SIG-M5 (cell line): Measurements from ENCODE around the gene TSHZ3.
A peak's percentile ranks its signal among the peaks of the same experiment; 100 is the strongest.

ENCODE experiments used
- DNase-seq: peaks from one replicate; lab custom pipeline; 2025; lab: John Stamatoyannopoulos, UW

TSHZ3 gene

DNA sequence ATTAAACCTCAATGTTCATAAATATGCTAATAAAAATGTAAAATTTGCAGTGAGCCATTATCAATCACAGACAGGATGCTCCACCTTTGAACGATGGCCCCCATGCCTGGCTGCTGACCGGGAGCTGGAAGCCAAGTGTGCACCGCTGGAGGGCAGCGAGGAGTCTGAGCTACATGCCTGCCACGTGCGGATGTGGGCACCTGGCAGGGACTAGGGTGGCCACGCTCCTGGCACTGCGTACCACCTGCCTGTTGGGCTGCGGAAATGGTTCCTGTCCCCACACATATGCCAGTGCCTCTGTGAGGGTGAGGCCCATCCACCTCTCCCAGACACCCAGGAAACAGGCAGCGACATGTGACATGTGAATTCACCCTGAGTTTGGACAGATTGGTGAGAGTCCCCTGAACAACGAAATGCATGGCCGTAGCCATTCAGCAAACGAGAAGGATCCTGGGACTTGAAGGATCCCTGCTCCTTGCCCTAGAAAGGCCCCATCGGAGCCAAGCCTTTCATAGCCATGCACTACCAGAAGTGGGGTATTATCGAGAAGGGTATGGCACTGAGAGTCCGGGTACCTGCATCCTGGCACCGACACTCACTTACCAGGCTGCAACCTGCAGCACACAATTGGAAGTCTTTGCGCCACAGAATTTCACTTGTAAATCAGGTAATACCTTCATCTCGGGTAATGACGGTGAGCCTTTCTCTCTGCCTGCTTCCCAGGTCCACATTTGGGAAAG is 35.8 kb downstream of the TSHZ3 start:
- DNase-seq: no peak

DNA sequence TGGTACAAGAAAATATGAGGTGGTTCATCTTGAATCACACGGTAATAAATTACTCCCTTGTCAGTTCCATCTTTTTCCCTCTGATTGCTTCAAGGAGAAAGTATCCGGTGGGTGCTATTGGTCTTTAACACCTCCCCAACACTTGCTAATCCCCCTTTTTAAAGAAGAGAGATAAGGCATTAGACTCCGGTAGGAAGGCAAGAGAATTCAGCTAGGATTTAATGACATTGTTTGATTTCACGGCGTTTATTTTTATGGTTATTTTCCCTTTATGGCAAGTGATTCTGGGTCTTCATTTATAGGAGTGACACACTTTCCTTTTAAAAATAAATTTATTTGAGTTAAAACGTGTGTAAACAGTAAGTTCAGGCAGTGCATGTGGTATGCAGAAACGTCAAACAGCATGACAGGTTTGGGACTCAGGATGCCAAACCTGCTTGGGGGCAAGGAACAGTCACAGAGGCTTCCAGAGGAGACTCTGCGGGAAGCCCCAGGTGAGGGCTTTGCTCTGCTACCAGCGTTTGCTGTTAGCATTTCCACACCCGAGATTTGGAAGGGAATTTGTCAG is 36.5 kb downstream of the TSHZ3 start:
- DNase-seq: no peak

DNA sequence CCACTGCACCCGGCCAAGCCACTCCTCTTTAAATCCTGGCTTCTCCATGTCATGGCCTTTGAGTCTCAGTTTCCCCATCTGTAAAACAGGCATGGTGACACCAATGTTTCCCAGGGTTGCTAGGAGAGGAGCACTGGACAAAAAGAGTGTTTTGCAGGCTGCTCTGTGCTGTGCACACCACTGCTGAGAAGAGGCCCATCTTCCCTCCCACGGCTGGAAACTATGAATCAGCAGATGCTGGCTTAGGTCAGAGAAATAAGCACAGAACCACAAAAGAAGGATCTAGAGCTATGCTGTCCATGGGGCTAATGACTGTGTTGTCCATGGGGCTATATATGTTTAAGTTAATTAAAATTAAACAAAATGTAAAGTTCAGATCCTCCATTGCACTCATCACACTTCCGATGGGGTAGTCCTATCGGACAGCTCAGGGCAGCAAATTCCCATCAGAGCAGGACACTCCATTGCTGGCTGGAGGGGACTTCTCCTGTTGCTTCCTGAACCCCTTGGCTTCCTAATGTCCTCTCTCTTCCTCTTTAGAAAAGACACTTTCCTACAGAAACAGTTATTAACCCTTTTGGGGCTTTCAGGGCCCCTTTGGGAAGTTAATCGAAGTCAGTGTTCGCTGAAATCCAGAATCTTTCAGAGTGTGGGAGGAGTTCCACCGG is 37.1 kb downstream of the TSHZ3 start:
- DNase-seq: no peak

- DNase-seq: no peak
These were observed 38.7 kb downstream of the TSHZ3 start for GRCh38 chr19:31310432-31311133.

DNA sequence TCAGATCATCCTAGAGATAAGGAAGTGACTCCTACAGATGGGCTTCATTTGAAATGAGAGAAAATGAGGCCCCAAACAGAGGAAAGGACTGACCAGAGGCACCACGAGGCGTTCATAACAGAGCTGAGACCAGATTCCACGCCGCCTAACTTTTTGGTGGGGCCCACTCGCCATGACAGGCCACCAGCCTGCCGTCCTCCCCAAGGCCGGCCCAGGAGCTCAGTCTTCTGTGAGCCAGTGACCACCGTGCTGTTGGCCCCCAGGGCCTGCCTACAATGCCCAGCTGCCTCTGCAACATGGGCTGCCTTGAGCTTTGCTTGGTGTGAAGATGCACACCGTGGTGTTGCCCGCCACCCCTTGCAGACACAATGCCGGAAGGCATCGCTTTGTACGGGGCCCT is 40.5 kb downstream of the TSHZ3 start:
- DNase-seq: no peak

DNA sequence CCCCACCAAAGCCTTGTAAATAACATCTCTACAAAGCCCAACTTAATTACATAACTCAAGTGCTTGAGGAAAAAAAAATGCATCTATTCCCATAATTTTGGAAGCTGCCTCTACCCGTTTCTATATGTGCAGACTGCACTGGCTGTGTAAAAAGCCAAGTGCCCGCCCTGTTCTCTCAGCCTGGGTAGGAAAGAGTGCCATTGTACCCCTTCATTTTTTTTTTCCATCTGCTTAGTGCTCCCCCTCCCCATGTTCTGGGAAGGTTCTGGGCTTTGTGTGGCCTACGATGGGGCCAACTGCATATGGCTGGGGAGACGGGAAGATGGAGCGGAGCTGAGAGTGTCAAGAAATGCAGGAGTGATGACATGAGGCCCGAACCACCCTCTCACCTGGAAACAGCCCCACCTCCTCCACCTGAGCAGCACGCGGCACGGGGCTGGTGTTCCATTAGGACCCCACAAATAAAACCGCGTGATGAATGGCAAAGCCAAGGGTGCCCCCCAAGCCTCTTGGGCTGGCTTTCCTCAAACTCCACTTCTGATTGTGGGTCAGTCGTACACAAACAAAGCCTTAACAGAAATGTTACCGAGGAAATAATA is 42.1 kb downstream of the TSHZ3 start:
- no peak for DNase-seq

DNA sequence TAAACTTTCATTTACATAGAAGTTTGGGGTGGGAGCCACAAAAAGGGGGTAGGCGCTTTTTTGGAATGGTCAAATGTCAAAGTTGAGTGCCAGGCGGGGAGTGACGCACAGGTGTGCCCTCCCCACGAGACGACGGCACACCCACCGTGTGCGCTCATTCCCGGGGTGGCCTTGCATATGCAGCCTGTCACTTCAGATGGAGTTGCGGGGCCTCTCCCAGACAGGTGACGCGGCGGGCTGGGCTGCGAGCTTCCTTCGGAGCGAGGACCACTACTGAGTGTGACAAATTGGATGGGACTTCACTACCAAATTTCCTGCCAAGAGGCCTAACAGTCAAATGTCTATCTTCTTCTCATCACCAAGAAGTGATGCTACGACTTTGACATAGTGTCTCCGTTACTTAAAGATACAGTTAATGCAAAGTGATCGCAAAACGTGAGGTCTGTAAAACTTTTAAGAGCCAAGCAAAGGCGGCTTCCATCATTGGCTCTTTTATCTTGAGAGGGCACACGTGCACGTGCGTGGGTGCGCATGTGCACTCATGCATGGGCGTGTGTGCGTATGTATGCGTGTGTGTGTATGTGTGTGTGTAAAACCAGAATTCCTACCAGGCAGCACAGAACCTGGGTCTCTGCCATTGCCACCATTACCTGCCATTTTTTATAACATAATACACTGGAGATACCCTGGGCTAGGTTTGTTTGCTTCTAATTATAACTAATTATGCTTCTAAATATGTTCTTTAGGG is 43.1 kb downstream of the TSHZ3 start:
- DNase-seq: no peak

GRCh38 chr19:31304831-31305312 is 44.4 kb downstream of the TSHZ3 start:
- peak; percentile 49 for DNase-seq

- DNase-seq: no peak
These were observed 45.9 kb downstream of the TSHZ3 start for GRCh38 chr19:31303262-31303815.

GRCh38 chr19:31301306-31301980 is 47.8 kb downstream of the TSHZ3 start:
- no peak for DNase-seq

DNA sequence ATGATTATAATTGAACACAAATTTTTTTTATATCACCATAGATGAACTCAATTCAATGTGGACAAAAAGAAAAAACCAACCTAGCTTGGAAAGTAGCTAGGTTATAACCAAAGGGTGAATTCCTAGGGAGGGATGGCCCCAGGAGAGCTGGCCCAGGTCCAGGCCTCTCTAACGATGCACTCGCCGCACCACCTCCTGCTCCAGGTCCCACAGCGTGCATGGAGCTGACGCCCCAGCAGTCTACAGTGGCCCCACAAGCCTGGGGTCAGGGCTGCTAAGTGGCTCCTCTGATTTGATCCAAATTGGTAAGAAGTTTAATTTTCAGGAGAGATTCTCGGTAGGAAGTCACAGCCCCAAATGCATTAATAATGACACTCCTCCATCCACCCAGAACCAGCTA is 48.8 kb downstream of the TSHZ3 start:
- DNase-seq: no peak

DNA sequence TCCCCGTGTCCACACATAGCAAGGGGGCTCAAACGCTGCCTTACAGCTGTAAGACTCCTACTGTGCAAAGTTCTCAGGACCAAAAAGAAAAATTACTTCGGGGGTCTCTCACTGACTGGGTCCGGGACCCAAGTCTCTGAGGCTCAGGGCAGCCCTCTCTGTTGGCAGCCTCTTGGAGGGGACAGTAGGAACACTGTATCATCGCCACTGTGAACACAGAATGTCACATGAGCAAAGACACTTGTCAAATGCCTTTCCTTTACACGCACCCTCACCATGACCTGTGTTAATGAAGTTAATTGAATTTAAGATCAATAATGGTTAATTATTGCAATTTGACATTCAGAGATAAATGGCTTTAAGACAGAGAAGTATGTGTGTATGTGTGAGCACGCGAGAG is 49.6 kb downstream of the TSHZ3 start:
- no peak for DNase-seq

GRCh38 chr19:31297991-31298390 is 51.2 kb downstream of the TSHZ3 start:
- DNase-seq: no peak

DNA sequence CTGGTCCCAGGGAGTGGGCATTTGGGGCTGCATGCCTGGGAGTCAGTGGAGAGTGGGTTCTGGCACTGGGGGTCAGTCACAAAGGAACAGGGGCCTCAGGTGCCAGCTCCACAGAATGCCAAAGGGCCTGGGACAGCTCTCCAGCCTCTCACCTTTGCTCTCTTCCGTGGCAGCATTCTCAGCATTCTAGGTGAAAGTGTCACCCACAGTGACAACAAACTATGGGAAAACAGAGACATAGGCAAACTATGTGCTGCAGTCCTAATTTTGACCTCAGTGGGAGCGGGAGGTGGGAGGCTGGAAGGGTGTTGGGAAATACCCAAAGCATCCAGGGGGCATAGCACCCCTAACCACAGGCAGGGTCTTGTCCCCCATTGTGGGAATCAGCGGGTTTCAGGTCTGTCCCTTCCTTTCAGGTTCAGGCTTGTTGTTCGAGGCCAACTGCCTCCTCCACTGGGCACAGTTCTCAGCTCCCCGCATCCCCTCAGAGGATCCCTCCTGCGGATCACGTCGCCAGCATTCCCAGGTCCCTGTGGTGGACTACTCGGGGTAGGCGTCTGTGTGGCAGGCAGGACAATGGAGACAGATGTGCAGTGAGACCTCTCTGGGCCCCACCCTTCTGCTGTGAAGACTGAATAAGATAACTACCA is 52.4 kb downstream of the TSHZ3 start:
- DNase-seq: no peak

DNA sequence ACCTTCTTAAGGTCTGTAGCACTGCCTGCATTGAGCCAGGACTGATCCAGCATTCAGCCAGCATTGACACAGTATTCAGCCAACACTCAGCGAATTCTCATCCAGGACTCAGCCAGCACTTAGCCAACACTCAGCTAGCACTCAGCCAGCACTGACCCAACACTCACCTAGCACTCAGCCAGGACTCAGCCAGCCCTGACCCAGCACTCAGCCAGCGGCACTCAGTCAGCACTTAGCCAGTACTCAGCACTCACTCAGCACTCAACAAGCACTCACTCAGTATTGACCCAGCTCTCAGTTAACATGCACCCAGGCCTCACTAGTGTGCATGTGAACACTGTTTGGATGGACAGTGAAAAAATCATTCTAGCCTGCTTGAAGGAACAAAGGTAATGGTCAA is 55.0 kb downstream of the TSHZ3 start:
- DNase-seq: no peak

DNA sequence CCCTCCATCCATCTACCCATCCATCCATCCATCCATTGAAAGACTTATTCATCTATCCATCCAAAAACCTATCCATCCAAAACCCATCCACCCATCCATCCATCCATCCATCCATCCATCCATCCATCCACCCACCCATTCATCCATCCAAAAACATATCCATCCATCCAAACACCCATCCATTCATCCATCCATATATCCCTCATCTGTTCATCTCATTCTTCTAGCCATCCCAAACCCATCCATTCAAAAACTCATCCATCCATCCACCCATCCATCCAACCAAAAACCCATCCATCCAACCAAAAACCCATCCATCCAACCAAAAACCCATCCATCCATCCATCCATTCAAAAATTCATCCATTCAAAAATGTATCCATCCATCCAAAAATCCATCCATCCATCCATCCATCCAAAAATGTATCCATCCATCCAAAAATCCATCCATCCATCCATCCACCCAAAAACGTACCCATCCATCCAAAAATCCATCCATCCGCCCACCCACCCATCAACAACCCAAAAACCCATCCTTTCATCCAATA is 56.5 kb downstream of the TSHZ3 start:
- DNase-seq: no peak

DNA sequence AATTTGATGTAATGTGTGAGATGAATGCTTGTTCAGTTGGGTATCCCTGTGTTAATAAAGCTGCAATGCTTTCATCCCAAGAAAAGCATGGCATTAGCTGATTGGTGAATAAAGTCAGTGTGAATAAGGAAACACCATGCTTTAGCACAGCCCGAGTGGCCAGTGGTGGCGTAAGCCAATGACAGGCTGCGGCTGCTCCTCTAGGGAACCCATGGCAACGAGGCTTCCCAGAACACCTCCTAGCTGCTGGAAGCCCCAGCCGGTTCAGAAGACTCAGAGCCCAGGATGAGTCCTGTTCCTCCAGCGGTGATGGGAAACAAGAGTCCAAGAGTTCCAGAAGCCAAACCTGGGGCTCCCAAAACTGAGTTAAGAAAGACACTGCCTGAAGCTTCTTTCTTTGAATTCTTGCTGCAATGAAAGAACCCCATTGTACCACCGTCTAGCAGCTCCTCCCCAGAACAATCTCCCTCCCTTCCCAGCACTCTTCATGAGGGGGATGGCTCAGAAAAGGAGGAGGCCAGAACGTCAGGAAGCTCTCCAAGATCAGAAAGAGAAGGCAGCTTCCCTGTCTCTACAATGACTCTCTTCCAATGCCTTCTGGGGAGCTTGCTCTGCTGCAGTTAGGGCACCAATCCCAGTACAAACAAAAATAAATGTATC is 58.2 kb downstream of the TSHZ3 start:
- no peak for DNase-seq

DNA sequence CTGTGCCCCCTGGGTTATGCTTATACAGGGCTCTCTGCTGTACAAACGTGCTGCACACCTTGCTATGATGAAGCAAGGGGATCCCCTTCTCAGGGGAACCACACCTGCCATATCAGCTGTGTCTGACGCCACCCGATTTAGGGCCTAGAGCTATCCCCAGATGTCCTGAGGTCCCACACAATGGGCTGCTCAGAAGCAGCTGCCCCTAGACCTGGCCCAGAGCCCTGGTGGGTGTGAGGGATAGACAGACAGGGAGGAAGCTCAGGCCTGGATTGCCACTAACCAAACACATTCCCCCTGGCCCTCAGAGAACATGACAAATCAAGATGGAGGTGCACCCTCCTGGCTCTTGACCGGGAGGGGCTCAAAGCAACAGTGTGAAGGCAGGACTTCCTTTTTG is 59.3 kb downstream of the TSHZ3 start:
- DNase-seq: no peak

GRCh38 chr19:31289381-31289880 is 59.8 kb downstream of the TSHZ3 start:
- no peak for DNase-seq
